ENCODE measurements around the gene MITF. TPM values are rescaled to one million over a fixed set of nuclear protein-coding genes. Genes with fewer than 3 reads are reported as not detected.

The MITF gene
- total and polyA plus RNA-seq, 2 donors (not counting 1 experiment from before 2014, with no cell fraction given), result 0.10 TPM; not detected in 1

DNA sequence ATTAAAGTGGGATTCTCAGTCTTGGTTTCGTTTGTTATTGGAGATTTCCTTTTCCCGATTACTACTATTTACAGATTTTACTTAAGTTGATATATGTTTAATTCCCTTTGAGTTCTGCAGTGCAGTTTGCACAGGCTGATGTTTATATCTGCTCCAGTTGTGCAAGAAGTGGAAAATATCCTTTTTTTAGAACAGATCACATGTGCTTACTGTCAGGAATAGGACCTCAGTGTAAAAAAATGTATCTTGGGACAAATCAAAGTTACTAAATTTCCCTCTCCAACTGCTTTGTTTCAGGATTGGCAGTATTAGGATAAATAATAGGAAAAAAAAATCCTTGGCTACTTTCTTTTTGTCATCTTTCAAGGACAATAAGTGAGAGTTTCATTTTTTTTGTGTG is 6.9 kb downstream of the MITF start:
- peaks cover 20% of the 10 kb centered on the region for H3K27me3 Mint-ChIP-seq
- Histone ChIP-seq H3K9me3 (ENCODE audit: control extremely low read depth in 1 of 3, control insufficient read depth in 2 of 3, insufficient read depth in 1 of 3, low read length in 2 of 3) (no peaks in the 10 kb centered on the region), H3K27ac (ENCODE audit: low read length in 2 of 2) (no peak overlapping the region), H4K20me1 (ENCODE audit: control insufficient read depth, insufficient read depth, low read length, poor library complexity, severe bottlenecking) (no peaks in the 10 kb centered on the region), H3K4me2 (replicated peaks; ENCODE audit: low read depth, low read length, poor library complexity, severe bottlenecking) (no peak overlapping the region), H2AFZ (ENCODE audit: insufficient read depth, low read depth, low read length, poor library complexity, severe bottlenecking) (no peak overlapping the region), H3K36me3 (replicated peaks in 1 of 2; ENCODE audit: control extremely low read depth in 1 of 2, control insufficient read depth in 1 of 2, extremely low read depth in 1 of 2, insufficient read depth in 2 of 2, low read length in 1 of 2) (no peaks in the 10 kb centered on the region), H3K27me3 (replicated peaks in 1 of 4; ENCODE audit: control extremely low read depth in 1 of 4, control insufficient read depth in 3 of 4, insufficient read depth in 4 of 4, low read length in 3 of 4) (peaks cover 0 to 4% (median 3%) of the 10 kb centered on the region in 4 experiments), H3K4me1 (ENCODE audit: control insufficient read depth in 2 of 2, insufficient read depth in 2 of 2, low read length in 2 of 2) (no peaks in the 10 kb centered on the region), H3K4me3 (ENCODE audit: control extremely low read depth in 1 of 5, extremely low read depth in 1 of 5, insufficient read depth in 1 of 5, low read depth in 2 of 5, low read length in 4 of 5) (no peak overlapping the region), H3K79me2 (ENCODE audit: control insufficient read depth, insufficient read depth, low read length) (no peaks in the 10 kb centered on the region), H3K9ac (ENCODE audit: low read length) (no peak overlapping the region)
- no CpG with 5 or more reads among the region's 2 CpGs for WGBS (ENCODE audit: insufficient coverage)
- intact Hi-C loops (cut with micrococcal nuclease), result no loop called here
- no peaks in the 10 kb centered on the region for H3K4me1 Mint-ChIP-seq
- H3K4me3 Mint-ChIP-seq, result no peak overlapping the region
- no peak for TF ChIP-seq EZH2 (IDR thresholded peaks at IDR 0.05; ENCODE audit: borderline replicate concordance, insufficient read depth, low read depth, low read length, poor library complexity, severe bottlenecking)
- TF ChIP-seq, protein P1, sequence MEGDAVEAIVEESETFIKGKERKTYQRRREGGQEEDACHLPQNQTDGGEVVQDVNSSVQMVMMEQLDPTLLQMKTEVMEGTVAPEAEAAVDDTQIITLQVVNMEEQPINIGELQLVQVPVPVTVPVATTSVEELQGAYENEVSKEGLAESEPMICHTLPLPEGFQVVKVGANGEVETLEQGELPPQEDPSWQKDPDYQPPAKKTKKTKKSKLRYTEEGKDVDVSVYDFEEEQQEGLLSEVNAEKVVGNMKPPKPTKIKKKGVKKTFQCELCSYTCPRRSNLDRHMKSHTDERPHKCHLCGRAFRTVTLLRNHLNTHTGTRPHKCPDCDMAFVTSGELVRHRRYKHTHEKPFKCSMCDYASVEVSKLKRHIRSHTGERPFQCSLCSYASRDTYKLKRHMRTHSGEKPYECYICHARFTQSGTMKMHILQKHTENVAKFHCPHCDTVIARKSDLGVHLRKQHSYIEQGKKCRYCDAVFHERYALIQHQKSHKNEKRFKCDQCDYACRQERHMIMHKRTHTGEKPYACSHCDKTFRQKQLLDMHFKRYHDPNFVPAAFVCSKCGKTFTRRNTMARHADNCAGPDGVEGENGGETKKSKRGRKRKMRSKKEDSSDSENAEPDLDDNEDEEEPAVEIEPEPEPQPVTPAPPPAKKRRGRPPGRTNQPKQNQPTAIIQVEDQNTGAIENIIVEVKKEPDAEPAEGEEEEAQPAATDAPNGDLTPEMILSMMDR (IDR thresholded peaks at IDR 0.05), result no peak
- ChIA-PET POLR2A (no interaction called here), CTCF (no interaction called here)
- ATAC-seq (ENCODE audit: low read depth) (no peak), DNase-seq (no peak)
- H3K9me3 Mint-ChIP-seq (ENCODE audit: insufficient read depth), result no peaks in the 10 kb centered on the region
- H3K27ac Mint-ChIP-seq, result no peak overlapping the region

DNA sequence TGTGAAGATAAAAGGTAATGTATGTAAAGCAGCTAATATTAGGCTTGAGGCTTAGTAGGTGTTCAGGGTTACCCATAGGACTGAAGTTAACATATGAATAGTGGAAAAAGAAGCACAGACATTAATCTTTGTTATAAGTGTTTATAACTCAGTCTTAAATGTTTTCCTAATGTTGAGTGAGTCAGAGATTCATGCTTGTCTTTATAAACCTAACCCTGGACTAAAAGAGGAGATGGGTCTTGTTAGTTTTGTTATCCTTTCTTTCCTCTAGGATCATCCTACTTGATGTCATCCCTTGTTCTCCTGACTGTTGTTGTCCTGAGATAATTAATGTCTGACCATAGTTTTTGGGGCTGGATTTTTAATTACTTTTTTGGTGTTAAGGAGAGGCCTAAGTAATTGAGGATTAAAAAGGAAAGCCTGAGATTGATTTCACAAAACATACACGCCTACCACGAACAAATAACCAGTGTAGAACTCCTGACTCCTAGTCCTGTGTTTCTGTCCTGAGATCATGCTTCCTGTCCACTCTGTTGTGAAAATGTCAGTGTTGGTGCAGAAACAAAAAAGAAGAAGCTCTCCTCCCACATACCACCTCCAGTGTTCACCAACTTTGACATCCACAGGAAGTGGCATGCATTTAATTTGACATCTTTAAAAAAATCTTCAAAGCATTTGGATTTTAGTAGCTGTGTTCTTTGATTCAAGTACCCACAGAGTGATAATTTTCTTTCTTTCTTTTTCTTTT is 8.4 kb downstream of the MITF start:
- no peaks in the 10 kb centered on the region for H3K4me1 ChIP-seq (ENCODE audit: control insufficient read depth in 2 of 2, insufficient read depth in 2 of 2, low read length in 2 of 2)
- Mint-ChIP-seq H3K27ac (no peak overlapping the region), H3K27me3 (peaks cover 4% of the 10 kb centered on the region), H3K4me3 (no peak overlapping the region), H3K9me3 (ENCODE audit: insufficient read depth) (peaks cover 5% of the 10 kb centered on the region), H3K4me1 (no peaks in the 10 kb centered on the region)
- H3K9ac ChIP-seq (ENCODE audit: low read length), result no peak overlapping the region
- WGBS (ENCODE audit: insufficient coverage), result no CpG with 5 or more reads among the region's 2 CpGs
- TF ChIP-seq EZH2 (IDR thresholded peaks at IDR 0.05; ENCODE audit: borderline replicate concordance, insufficient read depth, low read depth, low read length, poor library complexity, severe bottlenecking), result no peak
- no peak overlapping the region for H3K4me2 ChIP-seq (replicated peaks; ENCODE audit: low read depth, low read length, poor library complexity, severe bottlenecking)
- no peaks in the 10 kb centered on the region for H3K27me3 ChIP-seq (replicated peaks in 1 of 4; ENCODE audit: control extremely low read depth in 1 of 4, control insufficient read depth in 3 of 4, insufficient read depth in 4 of 4, low read length in 3 of 4)
- ATAC-seq (ENCODE audit: low read depth), result no peak
- ChIA-PET POLR2A (no interaction called here), CTCF (no interaction called here)
- intact Hi-C loops (cut with micrococcal nuclease), result no loop called here
- H2AFZ ChIP-seq (ENCODE audit: insufficient read depth, low read depth, low read length, poor library complexity, severe bottlenecking), result no peak overlapping the region
- peaks cover 0 to 1% (median 0%) of the 10 kb centered on the region in 3 donors for H3K9me3 ChIP-seq (ENCODE audit: control extremely low read depth in 1 of 3, control insufficient read depth in 2 of 3, insufficient read depth in 1 of 3, low read length in 2 of 3)
- no peaks in the 10 kb centered on the region for H3K79me2 ChIP-seq (ENCODE audit: control insufficient read depth, insufficient read depth, low read length)
- no peaks in the 10 kb centered on the region for H4K20me1 ChIP-seq (ENCODE audit: control insufficient read depth, insufficient read depth, low read length, poor library complexity, severe bottlenecking)
- no peak overlapping the region for H3K4me3 ChIP-seq (ENCODE audit: control extremely low read depth in 1 of 5, extremely low read depth in 1 of 5, insufficient read depth in 1 of 5, low read depth in 2 of 5, low read length in 4 of 5)
- no peak overlapping the region for H3K27ac ChIP-seq (ENCODE audit: low read length in 2 of 2)
- no peak for DNase-seq
- no peaks in the 10 kb centered on the region for H3K36me3 ChIP-seq (replicated peaks in 1 of 2; ENCODE audit: control extremely low read depth in 1 of 2, control insufficient read depth in 1 of 2, extremely low read depth in 1 of 2, insufficient read depth in 2 of 2, low read length in 1 of 2)
